Fibroblast of lung (primary cell): Measurements from ENCODE around the gene CCT8L2. TPM values are rescaled to one million over a fixed set of nuclear protein-coding genes. Genes with fewer than 3 reads are reported as not detected.
"Not testable (repeated sequence)": the region's sequence is repeated elsewhere in the genome, so short reads cannot be mapped to it uniquely, and the experiment has no call there.

Experiments used
- DNase-seq, 2 donors: peaks; one replicate each; pipeline versions ENCODE4 v3.0.0 to v3.0.0-alpha.2; 2010; ENCODE audit warnings: low read depth in 2 of 2
- H2AFZ ChIP-seq: 2 replicates; pipeline ENCODE4 v1.5.1; 2012; ENCODE audit warnings: low read length, control low read depth, inconsistent platforms
- H3K27ac ChIP-seq: 2 replicates; pipeline ENCODE4 v1.5.1; 2011; ENCODE audit warnings: low read length, control low read depth; ENCODE audit not compliant: insufficient read depth
- H3K27me3 ChIP-seq: 2 replicates; pipeline ENCODE4 v1.5.1; 2011; ENCODE audit warnings: mild to moderate bottlenecking, low read length; ENCODE audit not compliant: control insufficient read depth, insufficient read depth
- H3K36me3 ChIP-seq: 2 replicates; pipeline ENCODE4 v1.5.1; 2011; ENCODE audit warnings: low read length; ENCODE audit not compliant: control insufficient read depth, insufficient read depth
- H3K4me1 ChIP-seq: 2 replicates; pipeline ENCODE4 v1.5.1; 2011; ENCODE audit warnings: low read length; ENCODE audit not compliant: control insufficient read depth, insufficient read depth; ENCODE audit errors: extremely low read depth
- H3K4me2 ChIP-seq: 2 replicates; pipeline ENCODE4 v1.5.1; 2011; ENCODE audit warnings: low read length, control low read depth; ENCODE audit not compliant: insufficient read depth; ENCODE audit errors: extremely low read depth
- H3K4me3 ChIP-seq, 4 experiments: fragments of 200-600 bp in 1 of 4; sonication (generic) in 1 of 4; replicated peaks in 1 of 4; 2 replicates each; pipeline ENCODE4 v1.5.1; 2011 to 2016; ENCODE audit warnings: low read length in 4 of 4, low read depth in 3 of 4, mild to moderate bottlenecking in 3 of 4, control low read depth in 2 of 4, inconsistent platforms in 1 of 4, mixed read lengths in 1 of 4; ENCODE audit not compliant: insufficient read depth in 1 of 4; ENCODE audit errors: control extremely low read depth in 1 of 4
- H3K79me2 ChIP-seq: 2 replicates; pipeline ENCODE4 v1.5.1; 2012; ENCODE audit warnings: mild to moderate bottlenecking, low read length, inconsistent platforms; ENCODE audit not compliant: control insufficient read depth, insufficient read depth
- H3K9ac ChIP-seq: 2 replicates; pipeline ENCODE4 v1.5.1; 2011; ENCODE audit warnings: mild to moderate bottlenecking, low read length, control low read depth; ENCODE audit not compliant: insufficient read depth
- H3K9me3 ChIP-seq: 2 replicates; pipeline ENCODE4 v1.5.1; 2012; ENCODE audit warnings: low read depth, low read length; ENCODE audit not compliant: control insufficient read depth, insufficient read depth
- H4K20me1 ChIP-seq: 2 replicates; pipeline ENCODE4 v1.5.1; 2011; ENCODE audit warnings: low read length; ENCODE audit not compliant: control insufficient read depth, insufficient read depth; ENCODE audit errors: extremely low read depth
- EZH2 ChIP-seq: IDR thresholded peaks from 2 replicates; pipeline ENCODE4 v1.5.1; 2012; ENCODE audit warnings: low read length, control low read depth, mild to moderate bottlenecking; ENCODE audit errors: missing control alignments
- polyA plus RNA-seq, 2 donors: library from polyadenylated mRNA; depleted of rRNA in 1 of 2; stranded (reverse) in 1 of 2; unstranded in 1 of 2; fragments of >200 nt; gene quantifications; 2 replicates each; pipeline ENCODE4 v1.2.1, GENCODE V29; 2011 to 2012; ENCODE audit warnings: missing spikeins in 1 of 2
- total RNA-seq: library from RNA; depleted of rRNA; stranded (reverse); fragments of >200 nt; gene quantifications from 2 replicates; pipeline ENCODE4 v1.2.1, GENCODE V29; 2014
- TF ChIP-seq, protein P1 (sequence below), 2 donors: IDR thresholded peaks in 1 of 2; conservative IDR thresholded peaks in 1 of 2; 1 replicate in 1 of 2; 2 replicates in 1 of 2; pipeline ENCODE4 v1.5.1; 2011 to 2012; ENCODE audit warnings: low read length in 2 of 2, control low read depth in 1 of 2, inconsistent platforms in 1 of 2, low read depth in 1 of 2, mild to moderate bottlenecking in 1 of 2

The CCT8L2 gene
- total and polyA plus RNA-seq, 2 donors (not counting 1 experiment from before 2014, with no cell fraction given): not detected

GRCh38 chr22:16566421-16567151, 26.0 kb downstream of the CCT8L2 start:
- H3K27ac ChIP-seq, H3K4me3 ChIP-seq, H3K79me2 ChIP-seq, DNase-seq, H3K27me3 ChIP-seq, H3K36me3 ChIP-seq, H3K9me3 ChIP-seq, H3K4me1 ChIP-seq, H4K20me1 ChIP-seq, H3K4me2 ChIP-seq, H2AFZ ChIP-seq, H3K9ac ChIP-seq: not testable (repeated sequence)

- H3K27ac ChIP-seq, H3K4me2 ChIP-seq, H3K36me3 ChIP-seq, DNase-seq, H2AFZ ChIP-seq, H3K79me2 ChIP-seq, H4K20me1 ChIP-seq, H3K9ac ChIP-seq, H3K27me3 ChIP-seq, H3K4me1 ChIP-seq, H3K4me3 ChIP-seq, H3K9me3 ChIP-seq: not testable (repeated sequence)
Measured at GRCh38 chr22:16565585-16566420, 26.8 kb downstream of the CCT8L2 start.

- H3K27me3 ChIP-seq, H3K36me3 ChIP-seq, H2AFZ ChIP-seq, H3K27ac ChIP-seq, H3K79me2 ChIP-seq, H3K4me3 ChIP-seq, H3K9me3 ChIP-seq, H3K4me1 ChIP-seq, H3K9ac ChIP-seq, H4K20me1 ChIP-seq, DNase-seq, H3K4me2 ChIP-seq: not testable (repeated sequence)
Measured at GRCh38 chr22:16564837-16565584, 27.6 kb downstream of the CCT8L2 start.

- Histone ChIP-seq H3K4me2 (no peak overlapping the region), H3K27ac (no peak overlapping the region), H3K27me3 (no peaks in the 10 kb centered on the region), H3K9ac (no peak overlapping the region), H3K79me2 (no peaks in the 10 kb centered on the region), H3K9me3 (no peaks in the 10 kb centered on the region), H3K4me1 (no peaks in the 10 kb centered on the region), H2AFZ (no peak overlapping the region), H4K20me1 (no peaks in the 10 kb centered on the region), H3K36me3 (no peaks in the 10 kb centered on the region), H3K4me3 (no peak overlapping the region)
- TF ChIP-seq, protein P1, sequence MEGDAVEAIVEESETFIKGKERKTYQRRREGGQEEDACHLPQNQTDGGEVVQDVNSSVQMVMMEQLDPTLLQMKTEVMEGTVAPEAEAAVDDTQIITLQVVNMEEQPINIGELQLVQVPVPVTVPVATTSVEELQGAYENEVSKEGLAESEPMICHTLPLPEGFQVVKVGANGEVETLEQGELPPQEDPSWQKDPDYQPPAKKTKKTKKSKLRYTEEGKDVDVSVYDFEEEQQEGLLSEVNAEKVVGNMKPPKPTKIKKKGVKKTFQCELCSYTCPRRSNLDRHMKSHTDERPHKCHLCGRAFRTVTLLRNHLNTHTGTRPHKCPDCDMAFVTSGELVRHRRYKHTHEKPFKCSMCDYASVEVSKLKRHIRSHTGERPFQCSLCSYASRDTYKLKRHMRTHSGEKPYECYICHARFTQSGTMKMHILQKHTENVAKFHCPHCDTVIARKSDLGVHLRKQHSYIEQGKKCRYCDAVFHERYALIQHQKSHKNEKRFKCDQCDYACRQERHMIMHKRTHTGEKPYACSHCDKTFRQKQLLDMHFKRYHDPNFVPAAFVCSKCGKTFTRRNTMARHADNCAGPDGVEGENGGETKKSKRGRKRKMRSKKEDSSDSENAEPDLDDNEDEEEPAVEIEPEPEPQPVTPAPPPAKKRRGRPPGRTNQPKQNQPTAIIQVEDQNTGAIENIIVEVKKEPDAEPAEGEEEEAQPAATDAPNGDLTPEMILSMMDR (conservative IDR thresholded peaks at IDR 0.05 in 1 of 2, IDR thresholded peaks at IDR 0.05 in 1 of 2; ENCODE audit: low read depth in 1 of 2, low read length in 2 of 2): no peak
- TF ChIP-seq EZH2: no peak
- no peak for DNase-seq
Measured at GRCh38 chr22:16563555-16564520, 28.8 kb downstream of the CCT8L2 start.
